Measurements from ENCODE around the gene PCDHB7.

- TF ChIP-seq EZH2phosphoT487 (IDR thresholded peaks at IDR 0.05; ENCODE audit: insufficient read depth, low read depth) (no peak), EZH2 (IDR thresholded peaks at IDR 0.05; ENCODE audit: insufficient read depth, poor library complexity, severe bottlenecking) (no peak)
These were observed 19.8 kb downstream of the PCDHB7 start, which contains the start of gene PCDHB10 for GRCh38 chr5:141192110-141192725.

Measured in GM23248 (cell line).